ENCODE results near the gene ASPRV1.

Gene ASPRV1

GRCh38 chr2:69988086-69988635, 26.7 kb upstream of the ASPRV1 start:
- no peak for DNase-seq

- no peak for DNase-seq
These were observed 25.3 kb upstream of the ASPRV1 start for GRCh38 chr2:69986691-69987090.

- DNase-seq = no peak
These were observed 24.3 kb upstream of the ASPRV1 start for GRCh38 chr2:69985688-69986087.

- no peak for DNase-seq
These were observed 23.8 kb upstream of the ASPRV1 start for GRCh38 chr2:69985216-69985615.

GRCh38 chr2:69983392-69983966, 22.0 kb upstream of the ASPRV1 start:
- no peak for DNase-seq

GRCh38 chr2:69979902-69980807, 18.7 kb upstream of the ASPRV1 start:
- DNase-seq = no peak

- no peak for DNase-seq
These were observed 16.6 kb upstream of the ASPRV1 start for GRCh38 chr2:69977906-69978482.

GRCh38 chr2:69977186-69977585, 15.8 kb upstream of the ASPRV1 start:
- DNase-seq = no peak

- DNase-seq = no peak
These were observed 14.5 kb upstream of the ASPRV1 start for GRCh38 chr2:69975853-69976462.

GRCh38 chr2:69975136-69975852, 13.9 kb upstream of the ASPRV1 start:
- no peak for DNase-seq

GRCh38 chr2:69973335-69973735, 11.9 kb upstream of the ASPRV1 start:
- no peak for DNase-seq

GRCh38 chr2:69972822-69973221, 11.4 kb upstream of the ASPRV1 start:
- DNase-seq = no peak

GRCh38 chr2:69969991-69970390, 8.6 kb upstream of the ASPRV1 start:
- no peak for DNase-seq

GRCh38 chr2:69969126-69969983, 7.9 kb upstream of the ASPRV1 start:
- DNase-seq = no peak

GRCh38 chr2:69968609-69969008, 7.2 kb upstream of the ASPRV1 start:
- no peak for DNase-seq

- DNase-seq = no peak
These were observed 5.1 kb upstream of the ASPRV1 start for GRCh38 chr2:69966496-69966895.

- no peak for DNase-seq
These were observed 4.5 kb upstream of the ASPRV1 start for GRCh38 chr2:69965756-69966445.

GRCh38 chr2:69964353-69964841, 3.0 kb upstream of the ASPRV1 start:
- no peak for DNase-seq

- DNase-seq = no peak
These were observed 1.7 kb upstream of the ASPRV1 start for GRCh38 chr2:69962986-69963730.

- DNase-seq = no peak
These were observed 610 bp downstream of the ASPRV1 start for GRCh38 chr2:69960821-69961220.
